ENCODE data around the gene PTCRA.
"Not testable (repeated sequence)": the region's sequence is repeated elsewhere in the genome, so short reads cannot be mapped to it uniquely, and the experiment has no call there.

Gene PTCRA

GRCh38 chr6:42954405-42954804 lies 38.6 kb downstream of the PTCRA start:
- not testable (repeated sequence) for H3K4me3 ChIP-seq (ENCODE audit: low read length); H3K9ac ChIP-seq (ENCODE audit: low read depth, low read length); H3K4me2 ChIP-seq (ENCODE audit: low read length); H3K4me1 ChIP-seq (ENCODE audit: control insufficient read depth, insufficient read depth, low read length); H3K9me3 ChIP-seq (replicated peaks; ENCODE audit: low read length); H3K36me3 ChIP-seq (ENCODE audit: insufficient read depth, low read length); H3K27me3 ChIP-seq (ENCODE audit: control insufficient read depth, insufficient read depth, low read length)

- Histone ChIP-seq H3K36me3 (ENCODE audit: insufficient read depth, low read length) (peaks cover 11% of the 10 kb centered on the region), H3K4me3 (ENCODE audit: low read length) (no peak overlapping the region), H3K9me3 (replicated peaks; ENCODE audit: low read length) (no peaks in the 10 kb centered on the region), H3K27me3 (ENCODE audit: control insufficient read depth, insufficient read depth, low read length) (peaks cover 6% of the 10 kb centered on the region), H3K4me1 (ENCODE audit: control insufficient read depth, insufficient read depth, low read length) (peaks cover 16% of the 10 kb centered on the region), H3K9ac (ENCODE audit: low read depth, low read length) (no peak overlapping the region), H3K4me2 (ENCODE audit: low read length) (no peak overlapping the region)
Observed at GRCh38 chr6:42958125-42958524, 42.3 kb downstream of the PTCRA start.

GRCh38 chr6:42959917-42960242 lies 44.0 kb downstream of the PTCRA start:
- peaks cover 20% of the 10 kb centered on the region for H3K36me3 ChIP-seq (ENCODE audit: insufficient read depth, low read length)
- H3K9me3 ChIP-seq (replicated peaks; ENCODE audit: low read length), result no peaks in the 10 kb centered on the region
- peaks cover 16% of the 10 kb centered on the region for H3K4me1 ChIP-seq (ENCODE audit: control insufficient read depth, insufficient read depth, low read length)
- no peak overlapping the region for H3K9ac ChIP-seq (ENCODE audit: low read depth, low read length)
- H3K4me2 ChIP-seq (ENCODE audit: low read length), result peak overlapping the region; percentile 95
- peak overlapping the region; percentile 64 for H3K4me3 ChIP-seq (ENCODE audit: low read length)
- H3K27me3 ChIP-seq (ENCODE audit: control insufficient read depth, insufficient read depth, low read length), result peaks cover 6% of the 10 kb centered on the region

- Histone ChIP-seq H3K4me2 (ENCODE audit: low read length) (peak within 1 kb of the TSS; percentile 95), H3K4me1 (ENCODE audit: control insufficient read depth, insufficient read depth, low read length) (peaks cover 16% of the 10 kb centered on the region), H3K4me3 (ENCODE audit: low read length) (peak within 1 kb of the TSS; percentile 64), H3K36me3 (ENCODE audit: insufficient read depth, low read length) (peaks cover 26% of the 10 kb centered on the region), H3K9ac (ENCODE audit: low read depth, low read length) (peak within 1 kb of the TSS; percentile 49), H3K27me3 (ENCODE audit: control insufficient read depth, insufficient read depth, low read length) (peaks cover 6% of the 10 kb centered on the region), H3K9me3 (replicated peaks; ENCODE audit: low read length) (no peaks in the 10 kb centered on the region)
Observed at GRCh38 chr6:42960243-42961019, 44.6 kb downstream of the PTCRA start, which contains the start of gene GNMT. Gene GNMT, plus strand, starts transcription at chr6:42960754. Its CDS starts 14 bp downstream, at chr6:42960768.

GRCh38 chr6:42961020-42961470 lies 45.2 kb downstream of the PTCRA start:
- Histone ChIP-seq H3K4me1 (ENCODE audit: control insufficient read depth, insufficient read depth, low read length) (peaks cover 16% of the 10 kb centered on the region), H3K9ac (ENCODE audit: low read depth, low read length) (peak overlapping the region; percentile 49), H3K4me2 (ENCODE audit: low read length) (peak overlapping the region; percentile 95), H3K27me3 (ENCODE audit: control insufficient read depth, insufficient read depth, low read length) (peaks cover 6% of the 10 kb centered on the region), H3K4me3 (ENCODE audit: low read length) (peak overlapping the region; percentile 64), H3K9me3 (replicated peaks; ENCODE audit: low read length) (no peaks in the 10 kb centered on the region), H3K36me3 (ENCODE audit: insufficient read depth, low read length) (peaks cover 29% of the 10 kb centered on the region)

- no peak overlapping the region for H3K4me2 ChIP-seq (ENCODE audit: low read length)
- H3K9me3 ChIP-seq (replicated peaks; ENCODE audit: low read length), result no peaks in the 10 kb centered on the region
- H3K27me3 ChIP-seq (ENCODE audit: control insufficient read depth, insufficient read depth, low read length), result peaks cover 6% of the 10 kb centered on the region
- peaks cover 34% of the 10 kb centered on the region for H3K36me3 ChIP-seq (ENCODE audit: insufficient read depth, low read length)
- peaks cover 16% of the 10 kb centered on the region for H3K4me1 ChIP-seq (ENCODE audit: control insufficient read depth, insufficient read depth, low read length)
- H3K4me3 ChIP-seq (ENCODE audit: low read length), result no peak overlapping the region
- H3K9ac ChIP-seq (ENCODE audit: low read depth, low read length), result no peak overlapping the region
Observed at GRCh38 chr6:42962096-42962495, 46.2 kb downstream of the PTCRA start.

GRCh38 chr6:42962502-42963178 lies 46.8 kb downstream of the PTCRA start:
- Histone ChIP-seq H3K4me2 (ENCODE audit: low read length) (no peak overlapping the region), H3K9me3 (replicated peaks; ENCODE audit: low read length) (no peaks in the 10 kb centered on the region), H3K9ac (ENCODE audit: low read depth, low read length) (no peak overlapping the region), H3K27me3 (ENCODE audit: control insufficient read depth, insufficient read depth, low read length) (peaks cover 6% of the 10 kb centered on the region), H3K4me3 (ENCODE audit: low read length) (no peak overlapping the region), H3K36me3 (ENCODE audit: insufficient read depth, low read length) (peaks cover 39% of the 10 kb centered on the region), H3K4me1 (ENCODE audit: control insufficient read depth, insufficient read depth, low read length) (peaks cover 16% of the 10 kb centered on the region)

- peaks cover 6% of the 10 kb centered on the region for H3K27me3 ChIP-seq (ENCODE audit: control insufficient read depth, insufficient read depth, low read length)
Observed at GRCh38 chr6:42963179-42963854, 47.5 kb downstream of the PTCRA start.

GRCh38 chr6:42963855-42964605 lies 48.2 kb downstream of the PTCRA start:
- Histone ChIP-seq H3K4me2 (ENCODE audit: low read length) (no peak overlapping the region), H3K9me3 (replicated peaks; ENCODE audit: low read length) (no peaks in the 10 kb centered on the region), H3K27me3 (ENCODE audit: control insufficient read depth, insufficient read depth, low read length) (peaks cover 6% of the 10 kb centered on the region), H3K4me1 (ENCODE audit: control insufficient read depth, insufficient read depth, low read length) (peaks cover 16% of the 10 kb centered on the region), H3K9ac (ENCODE audit: low read depth, low read length) (no peak overlapping the region), H3K4me3 (ENCODE audit: low read length) (no peak overlapping the region), H3K36me3 (ENCODE audit: insufficient read depth, low read length) (peaks cover 43% of the 10 kb centered on the region)

More at GRCh38 chr6:42963179-42963854, 47.5 kb downstream of the PTCRA start:
- no peak overlapping the region for H3K4me2 ChIP-seq (ENCODE audit: low read length)
- no peaks in the 10 kb centered on the region for H3K9me3 ChIP-seq (replicated peaks; ENCODE audit: low read length)
- H3K4me1 ChIP-seq (ENCODE audit: control insufficient read depth, insufficient read depth, low read length), result peaks cover 16% of the 10 kb centered on the region
- H3K4me3 ChIP-seq (ENCODE audit: low read length), result no peak overlapping the region
- peaks cover 42% of the 10 kb centered on the region for H3K36me3 ChIP-seq (ENCODE audit: insufficient read depth, low read length)
- no peak overlapping the region for H3K9ac ChIP-seq (ENCODE audit: low read depth, low read length)

GRCh38 chr6:42966571-42966970 lies 50.7 kb downstream of the PTCRA start:
- H3K4me2 ChIP-seq (ENCODE audit: low read length), result no peak overlapping the region
- H3K27me3 ChIP-seq (ENCODE audit: control insufficient read depth, insufficient read depth, low read length), result no peaks in the 10 kb centered on the region
- H3K4me1 ChIP-seq (ENCODE audit: control insufficient read depth, insufficient read depth, low read length), result peaks cover 9% of the 10 kb centered on the region
- no peak overlapping the region for H3K9ac ChIP-seq (ENCODE audit: low read depth, low read length)
- peaks cover 43% of the 10 kb centered on the region for H3K36me3 ChIP-seq (ENCODE audit: insufficient read depth, low read length)
- no peaks in the 10 kb centered on the region for H3K9me3 ChIP-seq (replicated peaks; ENCODE audit: low read length)
- no peak overlapping the region for H3K4me3 ChIP-seq (ENCODE audit: low read length)

GRCh38 chr6:42967228-42967627 lies 51.4 kb downstream of the PTCRA start:
- H3K4me2 ChIP-seq (ENCODE audit: low read length), result no peak overlapping the region
- peaks cover 9% of the 10 kb centered on the region for H3K4me1 ChIP-seq (ENCODE audit: control insufficient read depth, insufficient read depth, low read length)
- no peaks in the 10 kb centered on the region for H3K27me3 ChIP-seq (ENCODE audit: control insufficient read depth, insufficient read depth, low read length)
- H3K9me3 ChIP-seq (replicated peaks; ENCODE audit: low read length), result no peaks in the 10 kb centered on the region
- peaks cover 37% of the 10 kb centered on the region for H3K36me3 ChIP-seq (ENCODE audit: insufficient read depth, low read length)
- no peak overlapping the region for H3K4me3 ChIP-seq (ENCODE audit: low read length)
- H3K9ac ChIP-seq (ENCODE audit: low read depth, low read length), result no peak overlapping the region
